Endothelial cell of umbilical vein (primary cell): ENCODE data around the gene SLC41A3. TPM values are rescaled to one million over a fixed set of nuclear protein-coding genes. Genes with fewer than 3 reads are reported as not detected.
A peak's percentile ranks its signal among the peaks of the same experiment; 100 is the strongest.

Experiments
- BruUV-seq: library from RNA; stranded (reverse); fragments of 400-500 nt; replicated peaks from 2 replicates; lab custom pipeline; 2021; lab: Mats Ljungman, UMichigan
- CTCF ChIA-PET: fragments of 300-600, 350-600 bp; sonication (Branson Sonifier 250); formaldehyde crosslinking; loops from one replicate; lab custom pipeline; 2021; ENCODE audit warnings: antibody characterized with exemption, inconsistent platforms; lab: Charles Lee
- POLR2A ChIA-PET: fragments of 300-600, 350-600 bp; sonication (Branson Sonifier 250); formaldehyde crosslinking; loops from one replicate; lab custom pipeline; 2021; ENCODE audit warnings: antibody characterized with exemption, inconsistent platforms; lab: Charles Lee
- DNase-seq: peaks from one replicate; pipeline ENCODE4 v3.0.0-alpha.2; 2011; ENCODE audit warnings: low read depth, low spot score
- FAIRE-seq: peaks from 2 replicates; lab custom pipeline; 2011; peaks lifted over from hg19 to GRCh38; lab: Jason Lieb, UNC
- H2AFZ ChIP-seq: 2 replicates; pipeline ENCODE4 v1.6.0; 2012; ENCODE audit warnings: low read depth, low read length, control low read depth, inconsistent platforms
- H3K27ac ChIP-seq: 2 replicates; pipeline ENCODE4 v1.5.1; 2011; ENCODE audit warnings: low read depth, mild to moderate bottlenecking, control low read depth, low read length, moderate library complexity; ENCODE audit not compliant: insufficient read depth
- H3K27me3 ChIP-seq, 2 experiments: 2 replicates each; pipeline versions ENCODE4 v1.6.0 to v1.6.1; 2011; ENCODE audit warnings: low read length in 2 of 2, mixed read lengths in 1 of 2; ENCODE audit not compliant: control insufficient read depth in 2 of 2, insufficient read depth in 2 of 2
- H3K36me3 ChIP-seq, 2 experiments: 2 replicates in 1 of 2; 3 replicates in 1 of 2; pipeline ENCODE4 v1.5.1; 2011; ENCODE audit warnings: low read length in 2 of 2, mild to moderate bottlenecking in 1 of 2, moderate library complexity in 1 of 2; ENCODE audit not compliant: control insufficient read depth in 2 of 2, insufficient read depth in 2 of 2; ENCODE audit errors: extremely low read depth in 1 of 2
- H3K4me1 ChIP-seq: 3 replicates; pipeline ENCODE4 v1.5.1; 2011; ENCODE audit warnings: mild to moderate bottlenecking, low read length; ENCODE audit not compliant: control insufficient read depth, insufficient read depth; ENCODE audit errors: extremely low read depth
- H3K4me2 ChIP-seq: 2 replicates; pipeline ENCODE4 v1.6.1; 2011; ENCODE audit warnings: low read length, control low read depth, mixed read lengths; ENCODE audit not compliant: insufficient read depth
- H3K4me3 ChIP-seq, 3 experiments: fragments of 200-600 bp in 1 of 3; sonication (generic), shearing (Covaris generic) in 1 of 3; replicated peaks in 1 of 3; 2 replicates each; pipeline ENCODE4 v1.5.1; 2011 to 2016; ENCODE audit warnings: control low read depth in 3 of 3, low read length in 3 of 3, mild to moderate bottlenecking in 2 of 3, inconsistent platforms in 1 of 3, low read depth in 1 of 3, moderate library complexity in 1 of 3; ENCODE audit not compliant: insufficient read depth in 1 of 3
- H3K79me2 ChIP-seq: 2 replicates; pipeline ENCODE4 v1.6.0; 2012; ENCODE audit warnings: low read length, inconsistent platforms; ENCODE audit not compliant: control insufficient read depth, insufficient read depth
- H3K9ac ChIP-seq: replicated peaks from 2 replicates; pipeline ENCODE3; 2011; ENCODE audit warnings: low read length, control low read depth; ENCODE audit not compliant: insufficient read depth; ENCODE audit errors: extremely low read depth
- H3K9me1 ChIP-seq: replicated peaks from 3 replicates; pipeline ENCODE4 v1.6.0; 2011; ENCODE audit warnings: mild to moderate bottlenecking, low read length; ENCODE audit not compliant: control insufficient read depth, insufficient read depth; ENCODE audit errors: extremely low read depth
- H3K9me3 ChIP-seq: replicated peaks from 2 replicates; pipeline ENCODE4 v1.5.1; 2012; ENCODE audit warnings: low read length, inconsistent platforms; ENCODE audit not compliant: control insufficient read depth, insufficient read depth
- H4K20me1 ChIP-seq: replicated peaks from 2 replicates; pipeline ENCODE3; 2011; ENCODE audit warnings: mild to moderate bottlenecking, low read length; ENCODE audit not compliant: control insufficient read depth, insufficient read depth; ENCODE audit errors: extremely low read depth
- EZH2 ChIP-seq: IDR thresholded peaks from 2 replicates; pipeline ENCODE4 v1.6.1; 2012; ENCODE audit warnings: borderline replicate concordance, low read depth, mild to moderate bottlenecking, moderate library complexity, low read length, inconsistent platforms; ENCODE audit not compliant: severe bottlenecking
- FOS ChIP-seq: IDR thresholded peaks from 2 replicates; pipeline ENCODE4 v1.6.1; 2011; ENCODE audit warnings: mild to moderate bottlenecking, low read length, moderate library complexity, borderline replicate concordance; ENCODE audit not compliant: insufficient read depth
- GATA2 ChIP-seq: IDR thresholded peaks from 2 replicates; pipeline ENCODE4 v1.7.0; 2011; ENCODE audit warnings: low read depth, mild to moderate bottlenecking, moderate library complexity, mixed read lengths, low read length; ENCODE audit not compliant: insufficient read length, insufficient read depth
- JUN ChIP-seq: IDR thresholded peaks from 2 replicates; pipeline ENCODE4 v1.6.1; 2011; ENCODE audit warnings: borderline replicate concordance, low read depth; ENCODE audit not compliant: insufficient read length, insufficient read depth
- MYC ChIP-seq: IDR thresholded peaks from one replicate; pipeline ENCODE4 v1.6.1; 2011; ENCODE audit warnings: mild to moderate bottlenecking, low read depth, low read length
- POLR2A ChIP-seq: IDR thresholded peaks from 2 replicates; pipeline ENCODE4 v1.6.1; 2012; ENCODE audit warnings: low read depth, mild to moderate bottlenecking, control low read depth, low read length
- POLR2AphosphoS5 ChIP-seq: IDR thresholded peaks from 2 replicates; pipeline ENCODE4 v1.6.1; 2012; ENCODE audit warnings: low read depth, mild to moderate bottlenecking, control low read depth, low read length, moderate library complexity; ENCODE audit not compliant: insufficient read depth
- dilution Hi-C: fragments of 300-500 bp; cut with MboI; formaldehyde crosslinking; loops from one replicate; pipeline ENCODE4 v1.15.0; 2019; ENCODE audit warnings: low sequenced_read_pairs; ENCODE audit not compliant: extremely low pct_ligation_motif_present
- intact Hi-C: fragments of 100-400 bp; cut with micrococcal nuclease; formaldehyde crosslinking; loops from one replicate; pipeline ENCODE4 v1.10.0; 2022
- polyA plus RNA-seq, 4 experiments: library from polyadenylated mRNA; depleted of rRNA in 3 of 4; stranded (reverse) in 3 of 4; unstranded in 1 of 4; fragments of >200 nt; gene quantifications; 2 replicates each; pipeline versions ENCODE4 v1.2.1 to v1.2.3, GENCODE V29; 2011 to 2012; ENCODE audit warnings: missing spikeins in 1 of 4
- total RNA-seq: library from RNA; stranded (reverse); gene quantifications from 2 replicates; pipeline ENCODE4 v1.2.3, GENCODE V29; 2021
- TF ChIP-seq, protein P1 (sequence below), 2 donors: IDR thresholded peaks; 1 replicate in 1 of 2; 2 replicates in 1 of 2; pipeline ENCODE4 v1.5.1; 2011; ENCODE audit warnings: low read length in 2 of 2, mild to moderate bottlenecking in 2 of 2, moderate library complexity in 2 of 2, control low read depth in 1 of 2, inconsistent platforms in 1 of 2, low read depth in 1 of 2; ENCODE audit not compliant: insufficient read depth in 1 of 2; ENCODE audit errors: extremely low read depth in 1 of 2
- TF ChIP-seq, protein P2 (sequence below): IDR thresholded peaks from 2 replicates; pipeline ENCODE4 v1.6.1; 2011; ENCODE audit not compliant: insufficient read depth, insufficient read length

The SLC41A3 gene
- total and polyA plus RNA-seq, 2 donors (not counting 3 experiments of a cell fraction or from before 2014, with no cell fraction given), result 52.5 to 118 TPM

DNA sequence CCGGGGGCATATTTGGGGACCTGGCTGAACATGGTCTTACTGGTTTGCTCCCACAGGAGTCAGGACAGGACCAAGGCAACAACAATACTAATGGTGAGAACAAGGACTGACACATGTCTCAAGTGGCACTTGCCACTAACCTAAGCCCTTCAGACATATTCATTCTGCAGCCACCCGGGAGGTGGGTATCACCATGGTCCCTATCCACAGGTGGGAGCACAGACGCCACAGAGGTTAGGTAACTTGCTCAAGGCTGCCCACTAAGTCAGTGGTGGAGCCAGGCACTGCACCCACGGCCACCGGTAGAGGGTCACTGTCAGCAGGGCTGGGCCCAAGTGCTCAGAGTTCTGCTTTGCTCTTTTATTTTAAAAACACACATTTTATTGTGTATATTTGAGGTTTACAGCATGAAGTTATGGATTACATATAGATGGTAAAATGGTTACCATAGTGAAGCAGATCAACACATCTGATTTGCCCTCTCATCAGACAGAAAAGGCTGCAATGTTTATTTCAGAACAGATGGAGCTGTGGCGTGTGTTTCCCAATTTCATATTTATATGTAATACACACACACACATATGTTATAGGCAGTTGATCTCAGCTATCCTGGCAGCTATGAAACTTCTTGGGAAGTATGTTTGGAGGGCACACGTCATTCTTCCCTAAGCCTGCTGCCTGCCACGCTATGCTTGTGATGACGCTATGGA is 30.0 kb upstream of the SLC41A3 start:
- FAIRE-seq (no peak), DNase-seq (no peak)
- dilution Hi-C loops, result no loop called here
- POLR2A ChIA-PET, result no interaction called here
- Histone ChIP-seq H4K20me1 (no peaks in the 10 kb centered on the region), H3K27ac (no peak overlapping the region), H3K4me2 (no peak overlapping the region), H3K4me3 (no peak overlapping the region), H3K4me1 (no peaks in the 10 kb centered on the region), H3K9ac (no peak overlapping the region), H3K9me3 (no peaks in the 10 kb centered on the region), H2AFZ (no peak overlapping the region), H3K36me3 (no peaks in the 10 kb centered on the region), H3K9me1 (no peaks in the 10 kb centered on the region), H3K79me2 (no peaks in the 10 kb centered on the region), H3K27me3 (no peaks in the 10 kb centered on the region)
- intact Hi-C loops, result no loop called here
- no TSS peak for BruUV-seq
- CTCF ChIA-PET, result no interaction called here
- TF ChIP-seq, protein P1, sequence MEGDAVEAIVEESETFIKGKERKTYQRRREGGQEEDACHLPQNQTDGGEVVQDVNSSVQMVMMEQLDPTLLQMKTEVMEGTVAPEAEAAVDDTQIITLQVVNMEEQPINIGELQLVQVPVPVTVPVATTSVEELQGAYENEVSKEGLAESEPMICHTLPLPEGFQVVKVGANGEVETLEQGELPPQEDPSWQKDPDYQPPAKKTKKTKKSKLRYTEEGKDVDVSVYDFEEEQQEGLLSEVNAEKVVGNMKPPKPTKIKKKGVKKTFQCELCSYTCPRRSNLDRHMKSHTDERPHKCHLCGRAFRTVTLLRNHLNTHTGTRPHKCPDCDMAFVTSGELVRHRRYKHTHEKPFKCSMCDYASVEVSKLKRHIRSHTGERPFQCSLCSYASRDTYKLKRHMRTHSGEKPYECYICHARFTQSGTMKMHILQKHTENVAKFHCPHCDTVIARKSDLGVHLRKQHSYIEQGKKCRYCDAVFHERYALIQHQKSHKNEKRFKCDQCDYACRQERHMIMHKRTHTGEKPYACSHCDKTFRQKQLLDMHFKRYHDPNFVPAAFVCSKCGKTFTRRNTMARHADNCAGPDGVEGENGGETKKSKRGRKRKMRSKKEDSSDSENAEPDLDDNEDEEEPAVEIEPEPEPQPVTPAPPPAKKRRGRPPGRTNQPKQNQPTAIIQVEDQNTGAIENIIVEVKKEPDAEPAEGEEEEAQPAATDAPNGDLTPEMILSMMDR (IDR thresholded peaks at IDR 0.05; ENCODE audit: extremely low read depth in 1 of 2, insufficient read depth in 1 of 2, low read depth in 1 of 2, low read length in 2 of 2), result peak in 1 of 2 donors; percentile 40
- TF ChIP-seq JUN, result no peak

DNA sequence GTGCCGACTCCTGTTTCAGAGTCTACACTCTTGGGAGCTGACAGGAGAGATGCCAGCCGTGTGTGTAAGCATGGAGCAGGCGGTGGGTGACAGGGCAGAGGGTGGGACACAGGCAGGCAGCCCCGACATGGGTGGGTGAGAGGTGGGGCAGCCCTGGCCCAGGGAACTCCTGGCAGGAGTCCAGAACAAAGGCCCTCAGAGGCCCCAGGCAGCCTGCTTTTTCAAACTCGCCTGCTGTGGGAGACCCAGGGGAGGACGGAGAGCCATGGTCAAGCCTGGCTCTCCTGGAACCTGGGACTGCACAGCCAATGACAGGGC is 29.3 kb upstream of the SLC41A3 start:
- Histone ChIP-seq H2AFZ (no peak overlapping the region), H3K4me3 (no peak overlapping the region), H3K9me3 (no peaks in the 10 kb centered on the region), H3K9ac (no peak overlapping the region), H3K36me3 (no peaks in the 10 kb centered on the region), H3K9me1 (no peaks in the 10 kb centered on the region), H3K27me3 (no peaks in the 10 kb centered on the region), H3K4me1 (no peaks in the 10 kb centered on the region), H3K4me2 (no peak overlapping the region), H4K20me1 (no peaks in the 10 kb centered on the region), H3K79me2 (no peaks in the 10 kb centered on the region), H3K27ac (no peak overlapping the region)
- no TSS peak for BruUV-seq
- ChIA-PET POLR2A (no interaction called here), CTCF (no interaction called here)
- TF ChIP-seq FOS, result no peak
- TF ChIP-seq POLR2A, result no peak
- TF ChIP-seq JUN, result no peak
- no peak for TF ChIP-seq MYC
- TF ChIP-seq, protein P2, sequence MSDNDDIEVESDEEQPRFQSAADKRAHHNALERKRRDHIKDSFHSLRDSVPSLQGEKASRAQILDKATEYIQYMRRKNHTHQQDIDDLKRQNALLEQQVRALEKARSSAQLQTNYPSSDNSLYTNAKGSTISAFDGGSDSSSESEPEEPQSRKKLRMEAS, result no peak
- TF ChIP-seq GATA2, result no peak
- no peak for TF ChIP-seq EZH2
- no peak for TF ChIP-seq POLR2AphosphoS5
- TF ChIP-seq, protein P1 (IDR thresholded peaks at IDR 0.05; ENCODE audit: extremely low read depth in 1 of 2, insufficient read depth in 1 of 2, low read depth in 1 of 2, low read length in 2 of 2), result no peak
- FAIRE-seq, result no peak
- intact Hi-C loops, result no loop called here
- DNase-seq, result no peak
- dilution Hi-C loops, result no loop called here
